HG03159 (cell line): ENCODE data around the gene TSR3.

Experiments used
- ATAC-seq: cut with Tn5 transposase; IDR thresholded peaks from one replicate; pipeline ENCODE4 v1.9.1; 2021; ENCODE audit warnings: mild to moderate bottlenecking, moderate library complexity; ENCODE audit not compliant: unreplicated experiment

The TSR3 gene

DNA sequence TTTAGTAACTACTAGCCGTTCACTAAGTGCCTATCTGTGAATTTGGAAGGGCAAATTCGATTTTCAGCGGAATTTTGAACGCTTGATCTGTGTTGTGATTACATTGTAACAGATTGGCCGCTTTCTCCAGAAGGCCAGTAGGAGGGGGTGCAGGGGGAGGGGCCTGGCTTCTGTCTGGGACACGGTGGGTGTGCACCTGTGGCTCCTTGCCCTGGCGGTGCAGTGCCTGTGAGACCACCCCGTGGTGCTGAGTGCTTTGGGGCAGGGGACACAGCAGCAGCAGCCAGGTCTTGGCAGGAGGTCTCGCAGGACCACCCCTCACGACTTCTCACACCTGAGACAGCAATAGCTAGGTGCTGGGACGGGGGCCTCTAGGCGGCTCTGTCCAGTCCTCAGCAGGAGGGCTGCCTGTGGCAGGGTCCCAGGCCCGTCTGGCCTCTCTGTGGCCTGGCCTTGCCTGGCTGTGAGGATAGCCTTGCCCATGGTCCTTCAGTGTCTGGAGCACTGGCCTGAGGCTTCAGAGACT is 40.4 kb downstream of the TSR3 start:
- no peak for ATAC-seq

DNA sequence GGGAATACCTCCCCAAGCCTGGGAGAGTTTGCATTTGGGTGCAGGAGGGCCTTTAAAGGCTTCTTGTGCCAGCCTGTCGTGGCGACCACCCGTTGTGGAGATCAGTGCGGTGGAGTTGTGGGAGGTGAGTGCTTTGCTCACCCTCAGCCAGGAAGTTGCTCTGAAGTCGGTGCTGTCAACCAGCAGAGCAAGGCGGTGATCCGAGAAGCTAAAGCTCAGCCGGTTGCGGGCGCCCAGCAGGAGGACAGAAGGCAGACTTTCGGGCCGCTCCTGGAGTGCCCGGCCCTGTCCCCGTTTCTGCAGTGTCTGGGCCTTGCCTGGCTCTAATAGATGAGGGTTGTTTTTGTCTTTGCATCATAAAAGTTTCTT is 40.9 kb downstream of the TSR3 start:
- ATAC-seq: no peak

- ATAC-seq: peak; percentile 24
Measured at GRCh38 chr16:1309888-1310831, 41.5 kb downstream of the TSR3 start.

DNA sequence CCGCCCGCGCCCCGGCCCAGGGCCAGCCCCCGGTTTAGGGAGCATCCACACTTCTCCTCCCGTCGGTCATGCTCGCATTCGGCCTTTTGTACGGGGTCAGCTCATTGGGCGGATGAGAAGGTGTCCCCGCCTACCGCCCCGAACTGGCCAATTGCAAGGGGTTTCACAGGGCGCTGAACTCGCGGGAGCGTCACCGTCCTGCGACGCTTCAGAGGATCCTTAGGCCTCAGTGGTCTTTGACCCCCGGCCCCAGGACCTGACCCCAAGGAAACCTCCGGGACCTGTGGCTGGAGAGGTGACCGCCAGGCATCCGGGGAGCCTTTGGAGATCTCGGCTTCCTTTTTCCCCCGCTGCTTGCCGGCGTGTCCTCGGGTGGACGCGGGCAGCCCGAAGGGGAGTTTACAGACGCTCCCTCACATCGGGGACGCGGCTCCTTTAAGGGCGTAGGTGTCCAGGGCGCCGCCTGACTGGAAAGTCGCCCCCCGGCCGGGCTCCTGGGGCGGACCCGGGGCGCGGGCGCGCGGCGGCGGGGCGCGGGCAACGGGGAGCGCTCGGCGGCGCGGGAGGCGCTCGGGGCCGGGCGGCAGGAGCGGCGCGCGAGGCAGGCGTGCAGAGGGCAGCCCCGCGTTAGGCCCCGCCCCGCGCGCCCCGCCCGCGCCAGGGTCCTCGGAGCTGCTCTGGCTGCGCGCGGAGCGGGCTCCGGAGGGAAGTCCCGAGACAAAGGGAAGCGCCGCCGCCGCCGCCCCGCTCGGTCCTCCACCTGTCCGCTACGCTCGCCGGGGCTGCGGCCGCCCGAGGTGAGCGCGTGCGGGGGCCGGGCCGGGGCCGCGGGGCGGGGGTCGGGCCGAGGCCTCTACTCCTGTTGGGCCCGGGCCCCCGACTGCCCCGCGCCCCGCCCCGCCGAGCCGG is 42.4 kb downstream of the TSR3 start, which contains the start of gene UBE2I:
Gene UBE2I (plus strand): TSS at position 660 of the 909 bp plus-strand sequence. CDS start 4,395 bp downstream, outside the sequence.
- peak; percentile 53 for ATAC-seq

DNA sequence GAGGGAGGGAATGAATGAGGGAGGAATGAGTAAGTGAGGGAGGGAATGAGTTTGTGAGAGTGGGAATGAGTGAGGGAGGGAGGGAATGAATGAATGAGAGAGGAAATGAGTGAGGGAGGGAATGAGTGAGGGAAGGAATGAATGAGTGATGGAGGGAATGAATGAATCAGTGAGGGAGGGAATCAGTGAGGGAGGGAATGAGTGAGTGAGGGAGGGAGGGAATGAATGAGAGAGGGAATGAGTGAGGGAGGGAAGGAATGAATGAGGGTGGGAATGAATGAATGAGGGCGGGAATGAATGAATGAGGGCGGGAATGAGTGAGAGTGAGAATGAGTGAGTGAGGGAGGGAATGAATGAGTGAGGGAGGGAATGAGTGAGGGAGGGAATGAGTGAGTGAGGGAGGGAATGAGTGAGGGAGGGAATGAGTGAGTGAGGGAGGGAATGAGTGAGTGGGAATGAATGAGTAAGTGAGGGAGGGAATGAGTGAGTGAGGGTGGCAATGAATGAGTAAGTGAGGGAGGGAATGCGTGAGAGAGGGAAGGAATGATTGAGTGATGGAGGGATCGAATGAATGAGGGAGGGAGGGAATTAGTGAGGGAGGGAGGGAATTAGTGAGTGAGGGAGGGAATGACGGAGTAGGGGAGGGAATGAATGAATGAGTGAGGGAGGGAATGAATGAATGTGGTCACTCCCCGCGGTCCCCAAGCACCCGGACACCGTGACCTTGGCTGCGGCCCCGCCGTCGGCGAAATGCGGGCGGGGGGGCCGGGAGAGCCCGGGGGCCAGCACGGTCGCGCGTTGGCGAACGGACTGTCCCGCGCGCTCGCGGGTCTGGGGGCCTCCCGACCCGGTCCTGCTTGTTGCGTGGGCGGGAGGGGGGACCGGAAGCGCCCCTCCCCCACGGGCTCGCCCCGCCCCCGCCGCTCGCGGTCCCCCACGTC is 43.4 kb downstream of the TSR3 start:
- ATAC-seq: peak; percentile 8

DNA sequence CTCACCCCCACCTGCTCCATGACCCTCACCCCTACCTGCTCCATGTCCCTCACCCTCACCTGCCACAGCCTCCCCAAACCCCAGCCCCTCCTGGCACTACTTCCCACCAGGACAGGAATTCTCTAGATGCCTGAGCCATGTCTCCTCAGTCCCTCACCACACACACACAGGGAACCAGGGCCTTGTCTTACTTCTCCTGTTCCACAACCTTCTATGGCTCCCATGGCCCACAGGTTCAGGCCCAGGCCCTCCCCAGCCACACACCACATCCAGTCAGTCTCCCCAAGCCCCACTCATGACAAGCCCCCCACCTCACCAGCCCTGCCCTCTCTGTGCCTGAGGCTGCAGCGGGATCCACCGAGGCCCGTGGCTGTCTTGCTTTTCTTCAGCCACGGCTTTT is 45.3 kb downstream of the TSR3 start:
- ATAC-seq: no peak

DNA sequence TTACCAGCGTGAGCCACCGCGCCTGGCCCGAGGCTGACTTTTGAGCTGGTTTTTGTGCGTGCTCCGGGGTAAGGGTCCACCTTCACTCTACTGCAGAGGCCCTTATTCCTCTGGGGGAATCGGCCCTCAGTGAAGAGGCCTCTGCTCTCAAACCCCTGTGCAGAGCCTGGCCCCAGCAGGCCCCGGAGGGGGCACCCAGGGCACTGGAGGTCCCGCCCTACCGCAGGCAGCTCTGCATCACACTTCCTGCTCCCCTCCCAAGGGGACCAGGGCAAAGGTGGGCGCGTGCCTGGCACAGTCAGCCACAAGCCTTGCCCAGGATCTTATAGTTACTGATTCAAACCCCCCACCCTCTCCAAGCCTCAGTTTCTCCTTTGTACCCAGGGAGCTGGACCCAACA is 45.9 kb downstream of the TSR3 start:
- no peak for ATAC-seq

GRCh38 chr16:1301562-1301961 is 50.1 kb downstream of the TSR3 start:
- no peak for ATAC-seq

DNA sequence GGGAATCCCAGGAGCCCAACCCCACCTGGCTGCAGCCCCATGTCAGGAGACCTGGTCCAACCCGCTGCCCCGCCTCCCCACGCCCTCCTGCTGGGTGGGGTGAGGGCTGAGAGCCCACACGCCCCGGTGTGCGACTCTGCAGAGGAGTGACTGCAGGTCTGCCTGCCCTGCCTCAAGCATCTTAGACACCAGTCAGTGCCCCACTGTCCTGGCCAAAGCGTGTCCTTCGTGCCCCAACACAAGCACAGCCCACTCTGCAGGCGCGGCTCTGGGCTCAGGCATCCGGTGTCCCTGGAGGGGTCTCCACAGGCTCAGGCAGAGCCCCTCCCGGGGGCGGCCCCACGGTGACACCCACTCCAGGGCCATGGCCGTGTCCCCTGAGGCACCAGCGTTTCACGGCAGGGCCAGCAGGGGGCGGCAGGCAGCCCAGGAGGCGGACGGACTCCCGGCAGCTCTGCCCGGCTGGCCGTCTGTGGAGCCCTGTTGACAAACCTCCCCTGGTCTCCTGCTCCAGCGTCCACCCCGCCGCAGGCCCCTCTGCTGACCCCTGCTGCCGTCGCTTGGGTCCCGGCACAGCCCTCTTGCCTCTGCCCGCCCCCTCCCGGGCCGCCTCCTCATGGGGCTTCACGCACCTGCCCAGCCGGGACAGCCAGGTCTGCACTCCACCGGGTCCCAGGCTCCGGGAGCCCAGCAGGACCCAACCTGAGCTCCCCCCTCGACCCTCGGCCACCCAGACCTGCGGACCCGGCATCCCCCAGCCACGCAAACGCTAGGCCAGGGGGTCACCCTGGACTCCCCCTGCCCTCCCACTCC is 50.8 kb downstream of the TSR3 start:
- no peak for ATAC-seq

GRCh38 chr16:1299868-1300203 is 51.8 kb downstream of the TSR3 start:
- ATAC-seq: no peak
